ENCODE measurements around the gene TENM4. TPM values are rescaled to one million over a fixed set of nuclear protein-coding genes. Genes with fewer than 3 reads are reported as not detected.

Gene TENM4
- total and polyA plus RNA-seq, 10 of the 15 experiments (the other 5 are each of a cell fraction or from before 2014, with no cell fraction given) = 0.03 to 0.12 (median 0.06) TPM; not detected in 7

DNA sequence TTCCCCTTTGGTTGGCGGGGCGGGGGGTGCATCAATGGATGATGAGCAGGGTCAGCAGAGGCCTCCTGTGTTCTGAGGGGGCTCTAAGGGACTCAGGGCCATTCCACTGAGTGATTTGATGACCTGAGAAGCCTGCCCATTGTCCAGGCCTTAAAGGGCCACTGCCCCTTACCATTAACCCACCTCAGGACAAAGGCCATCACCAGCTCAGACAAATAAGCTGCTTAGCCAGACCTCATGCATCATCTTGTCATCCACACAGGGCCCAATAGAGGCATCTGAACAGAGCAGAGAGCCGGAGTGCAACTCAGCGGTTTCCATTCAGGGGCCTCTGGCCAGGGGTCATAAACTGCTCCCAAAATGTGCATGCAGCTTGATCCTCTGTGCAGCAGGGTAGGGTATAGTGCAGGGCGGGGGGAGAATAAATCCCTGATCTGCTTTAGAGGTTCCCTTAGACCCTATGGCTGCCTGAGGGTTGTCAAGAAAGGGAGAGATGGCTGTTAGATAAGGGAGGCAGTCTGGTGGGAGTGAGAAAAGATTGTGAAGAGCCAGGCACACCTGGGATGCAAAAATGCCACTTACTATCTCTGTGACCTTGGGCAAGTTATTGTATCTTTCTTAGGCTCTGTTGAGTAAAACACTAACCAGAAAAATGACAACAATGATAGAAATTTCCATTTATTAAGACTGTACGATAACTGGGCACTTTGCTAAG is 490.7 kb downstream of the TENM4 start (continued):
- TF ChIP-seq, protein P1, sequence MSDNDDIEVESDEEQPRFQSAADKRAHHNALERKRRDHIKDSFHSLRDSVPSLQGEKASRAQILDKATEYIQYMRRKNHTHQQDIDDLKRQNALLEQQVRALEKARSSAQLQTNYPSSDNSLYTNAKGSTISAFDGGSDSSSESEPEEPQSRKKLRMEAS (IDR thresholded peaks at IDR 0.05; ENCODE audit: low read depth, low read length) = no peak

DNA sequence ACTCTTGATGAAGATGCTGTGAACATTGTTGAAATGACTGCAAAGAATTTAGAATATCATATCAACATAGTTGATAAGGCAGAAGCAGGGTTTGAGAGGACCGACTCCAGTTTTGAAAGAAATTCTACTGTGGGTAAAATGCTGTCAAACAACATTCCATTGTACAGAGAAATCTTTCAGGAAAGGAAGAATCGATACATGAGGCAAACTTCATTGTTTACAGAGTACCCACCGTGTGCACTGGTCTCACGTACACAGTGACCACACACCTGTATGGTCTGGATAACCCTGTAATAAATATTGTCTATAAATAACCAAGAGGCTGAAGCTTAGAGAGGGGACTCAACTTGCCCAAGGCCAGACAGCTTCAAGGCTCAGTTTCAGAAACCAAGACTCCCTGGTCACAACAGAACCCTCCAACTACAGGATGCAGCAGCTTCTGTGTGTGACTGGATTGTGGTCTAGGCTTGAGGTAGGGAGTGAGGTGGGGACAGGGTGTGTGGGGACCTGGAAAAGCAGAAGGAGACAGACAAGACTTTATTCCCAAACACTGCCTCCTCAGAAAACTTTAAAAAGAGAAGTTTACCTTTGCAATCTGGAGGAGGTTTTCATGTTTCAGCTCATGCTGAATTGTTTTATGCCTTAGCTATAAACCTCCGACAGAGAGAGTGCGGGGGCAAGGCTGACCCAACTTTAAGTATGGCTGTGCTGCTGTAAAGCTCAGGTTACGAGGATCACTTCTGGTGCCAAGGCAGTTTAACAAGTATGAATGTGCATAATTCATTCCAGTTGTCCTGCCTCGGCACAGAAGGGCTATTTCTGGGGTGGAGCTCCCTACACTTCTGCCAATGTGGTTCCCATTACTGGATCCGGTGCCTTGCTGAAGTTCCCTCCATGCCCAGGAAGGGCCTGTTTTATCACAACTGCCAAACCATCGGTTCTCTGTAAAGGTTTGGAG is 493.6 kb downstream of the TENM4 start:
- Histone ChIP-seq H3K27ac (ENCODE audit: control insufficient read depth, insufficient read depth) (no peak overlapping the region), H4K20me1 (ENCODE audit: control insufficient read depth, insufficient read depth) (no peaks in the 10 kb centered on the region), H3K4me2 (ENCODE audit: control insufficient read depth, insufficient read depth) (no peak overlapping the region), H3K4me3 (no peak overlapping the region), H3K9ac (ENCODE audit: control insufficient read depth, insufficient read depth, low read length) (no peak overlapping the region), H3K36me3 (ENCODE audit: control insufficient read depth in 2 of 2, insufficient read depth in 2 of 2, low read length in 1 of 2) (no peaks in the 10 kb centered on the region), H3K79me2 (ENCODE audit: control insufficient read depth, insufficient read depth, low read length) (no peaks in the 10 kb centered on the region), H3K9me3 (replicated peaks; ENCODE audit: control insufficient read depth, insufficient read depth, low read length) (no peaks in the 10 kb centered on the region), H3K27me3 (replicated peaks in 1 of 2; ENCODE audit: control insufficient read depth in 2 of 2, insufficient read depth in 2 of 2, low read length in 1 of 2) (peaks cover 0 to 2% of the 10 kb centered on the region in 2 experiments; a peak in 2 of 4 replicates), H3K4me1 (ENCODE audit: control insufficient read depth, insufficient read depth, low read length) (no peaks in the 10 kb centered on the region), H2AFZ (ENCODE audit: control insufficient read depth, low read depth, low read length) (no peak overlapping the region)
- DNase-seq (ENCODE audit: low read depth, low spot score) (no peak), ATAC-seq (no peak), FAIRE-seq (no peak)
- TF ChIP-seq, protein P2, sequence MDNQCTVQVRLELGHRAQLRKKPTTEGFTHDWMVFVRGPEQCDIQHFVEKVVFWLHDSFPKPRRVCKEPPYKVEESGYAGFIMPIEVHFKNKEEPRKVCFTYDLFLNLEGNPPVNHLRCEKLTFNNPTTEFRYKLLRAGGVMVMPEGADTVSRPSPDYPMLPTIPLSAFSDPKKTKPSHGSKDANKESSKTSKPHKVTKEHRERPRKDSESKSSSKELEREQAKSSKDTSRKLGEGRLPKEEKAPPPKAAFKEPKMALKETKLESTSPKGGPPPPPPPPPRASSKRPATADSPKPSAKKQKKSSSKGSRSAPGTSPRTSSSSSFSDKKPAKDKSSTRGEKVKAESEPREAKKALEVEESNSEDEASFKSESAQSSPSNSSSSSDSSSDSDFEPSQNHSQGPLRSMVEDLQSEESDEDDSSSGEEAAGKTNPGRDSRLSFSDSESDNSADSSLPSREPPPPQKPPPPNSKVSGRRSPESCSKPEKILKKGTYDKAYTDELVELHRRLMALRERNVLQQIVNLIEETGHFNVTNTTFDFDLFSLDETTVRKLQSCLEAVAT (IDR thresholded peaks at IDR 0.05) = no peak
- TF ChIP-seq, protein P3, sequence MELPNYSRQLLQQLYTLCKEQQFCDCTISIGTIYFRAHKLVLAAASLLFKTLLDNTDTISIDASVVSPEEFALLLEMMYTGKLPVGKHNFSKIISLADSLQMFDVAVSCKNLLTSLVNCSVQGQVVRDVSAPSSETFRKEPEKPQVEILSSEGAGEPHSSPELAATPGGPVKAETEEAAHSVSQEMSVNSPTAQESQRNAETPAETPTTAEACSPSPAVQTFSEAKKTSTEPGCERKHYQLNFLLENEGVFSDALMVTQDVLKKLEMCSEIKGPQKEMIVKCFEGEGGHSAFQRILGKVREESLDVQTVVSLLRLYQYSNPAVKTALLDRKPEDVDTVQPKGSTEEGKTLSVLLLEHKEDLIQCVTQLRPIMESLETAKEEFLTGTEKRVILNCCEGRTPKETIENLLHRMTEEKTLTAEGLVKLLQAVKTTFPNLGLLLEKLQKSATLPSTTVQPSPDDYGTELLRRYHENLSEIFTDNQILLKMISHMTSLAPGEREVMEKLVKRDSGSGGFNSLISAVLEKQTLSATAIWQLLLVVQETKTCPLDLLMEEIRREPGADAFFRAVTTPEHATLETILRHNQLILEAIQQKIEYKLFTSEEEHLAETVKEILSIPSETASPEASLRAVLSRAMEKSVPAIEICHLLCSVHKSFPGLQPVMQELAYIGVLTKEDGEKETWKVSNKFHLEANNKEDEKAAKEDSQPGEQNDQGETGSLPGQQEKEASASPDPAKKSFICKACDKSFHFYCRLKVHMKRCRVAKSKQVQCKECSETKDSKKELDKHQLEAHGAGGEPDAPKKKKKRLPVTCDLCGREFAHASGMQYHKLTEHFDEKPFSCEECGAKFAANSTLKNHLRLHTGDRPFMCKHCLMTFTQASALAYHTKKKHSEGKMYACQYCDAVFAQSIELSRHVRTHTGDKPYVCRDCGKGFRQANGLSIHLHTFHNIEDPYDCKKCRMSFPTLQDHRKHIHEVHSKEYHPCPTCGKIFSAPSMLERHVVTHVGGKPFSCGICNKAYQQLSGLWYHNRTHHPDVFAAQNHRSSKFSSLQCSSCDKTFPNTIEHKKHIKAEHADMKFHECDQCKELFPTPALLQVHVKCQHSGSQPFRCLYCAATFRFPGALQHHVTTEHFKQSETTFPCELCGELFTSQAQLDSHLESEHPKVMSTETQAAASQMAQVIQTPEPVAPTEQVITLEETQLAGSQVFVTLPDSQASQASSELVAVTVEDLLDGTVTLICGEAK (IDR thresholded peaks at IDR 0.05; ENCODE audit: borderline replicate concordance) = no peak
- in situ Hi-C loops (cut with MboI) = no loop called here
- RAD21 ChIA-PET (ENCODE audit: unreplicated experiment) = interaction anchor here (1.0 kb wide), 1 partner anchor 153 kb away, joined by 3 read pairs; no protein-coding TSS in a partner anchor
- CTCF ChIA-PET = interaction anchor here (1.0 kb wide), 1 partner anchor 9 kb away, joined by 3 read pairs; no protein-coding TSS in a partner anchor
- POLR2A ChIA-PET = no interaction called here
- WGBS (ENCODE audit: insufficient coverage, insufficient replicate concordance, low lambda C conversion rate, missing lambda C conversion rate) = 20% methylated on average over 10 of the region's 10 CpGs
- SMC1A ChIA-PET (ENCODE audit: uncharacterized antibody, unreplicated experiment) = interaction anchor here (0.7 kb wide), 1 partner anchor 17 kb away, joined by 3 read pairs; no protein-coding TSS in a partner anchor
- intact Hi-C loops (cut with micrococcal nuclease; ENCODE audit: unreplicated experiment) = no loop called here
- no TSS peak for BruUV-seq (replicated peaks)
